Psoas muscle (tissue), 8 donors: Measurements from ENCODE around the gene PRKN. TPM values are rescaled to one million over a fixed set of nuclear protein-coding genes. Genes with fewer than 3 reads are reported as not detected.
A peak's percentile ranks its signal among the peaks of the same experiment; 100 is the strongest.
"Not testable (repeated sequence)": the region's sequence is repeated elsewhere in the genome, so short reads cannot be mapped to it uniquely, and the experiment has no call there.

ENCODE experiments used
- ATAC-seq, 4 donors: fragments of 200-7000 bp; cut with Tn5 transposase; one replicate each; pipeline ENCODE4 v1.9.1; 2020; ENCODE audit warnings: moderate library complexity in 3 of 4, mild to moderate bottlenecking in 2 of 4
- DNase-seq, 2 donors: peaks; one replicate each; pipeline ENCODE4 v3.0.0-alpha.2; 2020
- H3K27ac ChIP-seq: fragments of 200-600 bp; one replicate; pipeline ENCODE4 v1.8.0; 2022
- H3K27me3 ChIP-seq, 3 donors: fragments of 200-600 bp in 1 of 3; one replicate each; pipeline versions ENCODE4 v1.6.1 to v1.8.0; 2013 to 2022; ENCODE audit warnings: low read length in 2 of 3, mild to moderate bottlenecking in 2 of 3, moderate library complexity in 1 of 3; ENCODE audit not compliant: insufficient read depth in 3 of 3
- H3K36me3 ChIP-seq, 2 donors: fragments of 200-600 bp in 1 of 2; one replicate each; pipeline versions ENCODE4 v1.6.1 to v1.8.0; 2013 to 2022; ENCODE audit warnings: low read depth in 1 of 2, mild to moderate bottlenecking in 1 of 2, moderate library complexity in 1 of 2; ENCODE audit not compliant: insufficient read depth in 1 of 2
- H3K4me1 ChIP-seq: fragments of 200-600 bp; one replicate; pipeline ENCODE4 v1.8.0; 2022
- H3K4me3 ChIP-seq: fragments of 200-600 bp; one replicate; pipeline ENCODE4 v1.8.0; 2022; ENCODE audit warnings: mild to moderate bottlenecking
- H3K9me3 ChIP-seq: fragments of 200-600 bp; one replicate; pipeline ENCODE4 v1.8.0; 2022
- WGBS, 3 donors: extraction: QIAGEN DNeasy Blood & Tissue Kit; methylation state at CpG; one replicate each; pipeline versions ENCODE4 v1.1.6 to v1.1.7; 2013; 5-methylcytosine and 5-hydroxymethylcytosine counted together
- intact Hi-C, 2 donors: fragments of 100-400 bp; cut with DNase I; formaldehyde crosslinking; loops; one replicate each; pipeline versions ENCODE4 v1.11.0 to v1.14.2; 2022
- polyA plus RNA-seq, 3 donors: library from polyadenylated mRNA; stranded (reverse); fragments of 200-250 nt; gene quantifications; one replicate each; pipeline ENCODE4 v1.2.3, GENCODE V29; 2013
- total RNA-seq, 4 donors: library from RNA; stranded (reverse); fragmentation: NEBNext Ultra II Directional in 2 of 4; extraction: Animal tissue kit (Norgen Biotek cat#: 25700) in 2 of 4; gene quantifications; one replicate each; pipeline versions ENCODE4 v1.2.1 to v1.2.4, GENCODE V29; 2021 to 2023
- TF ChIP-seq, protein P1 (sequence below): fragments of 200-600 bp; IDR thresholded peaks from one replicate; pipeline ENCODE4 v1.8.0; 2022; ENCODE audit warnings: antibody characterized with exemption
- donor health status: healthy with polysubstance abuse.
- donor health status: DM: no; HTN: no; CAD: no; lungs with moderate emphysema.
- donor health status: Bipolar disorder and iron deficiency.
- donor health status: healthy.
- donor health status: DM: yes; HTN: yes; CAD: no.
- donor health status: DM: no; HTN: no; CAD: no.
- donor health status: DM: no; HTN: no; CAD: no.
- donor health status: DM: yes; HTN: yes; CAD: no.

PRKN gene
- total and polyA plus RNA-seq, 7 donors, result 1.5 to 19.5 (median 11.7) TPM

- peaks cover 2% of the 10 kb centered on the region for H3K9me3 ChIP-seq
- WGBS, 3 donors, result 71 to 81% (median 80%) methylated on average over 4 of the region's 4 CpGs
- H3K27ac ChIP-seq, result no peak overlapping the region
- ATAC-seq (no peak), DNase-seq (no peak)
- H3K27me3 ChIP-seq, result no peaks in the 10 kb centered on the region
- no peak overlapping the region for H3K4me3 ChIP-seq
- TF ChIP-seq, protein P1, sequence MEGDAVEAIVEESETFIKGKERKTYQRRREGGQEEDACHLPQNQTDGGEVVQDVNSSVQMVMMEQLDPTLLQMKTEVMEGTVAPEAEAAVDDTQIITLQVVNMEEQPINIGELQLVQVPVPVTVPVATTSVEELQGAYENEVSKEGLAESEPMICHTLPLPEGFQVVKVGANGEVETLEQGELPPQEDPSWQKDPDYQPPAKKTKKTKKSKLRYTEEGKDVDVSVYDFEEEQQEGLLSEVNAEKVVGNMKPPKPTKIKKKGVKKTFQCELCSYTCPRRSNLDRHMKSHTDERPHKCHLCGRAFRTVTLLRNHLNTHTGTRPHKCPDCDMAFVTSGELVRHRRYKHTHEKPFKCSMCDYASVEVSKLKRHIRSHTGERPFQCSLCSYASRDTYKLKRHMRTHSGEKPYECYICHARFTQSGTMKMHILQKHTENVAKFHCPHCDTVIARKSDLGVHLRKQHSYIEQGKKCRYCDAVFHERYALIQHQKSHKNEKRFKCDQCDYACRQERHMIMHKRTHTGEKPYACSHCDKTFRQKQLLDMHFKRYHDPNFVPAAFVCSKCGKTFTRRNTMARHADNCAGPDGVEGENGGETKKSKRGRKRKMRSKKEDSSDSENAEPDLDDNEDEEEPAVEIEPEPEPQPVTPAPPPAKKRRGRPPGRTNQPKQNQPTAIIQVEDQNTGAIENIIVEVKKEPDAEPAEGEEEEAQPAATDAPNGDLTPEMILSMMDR, result no peak
- no peaks in the 10 kb centered on the region for H3K36me3 ChIP-seq
- intact Hi-C loops, result no loop called here
- H3K4me1 ChIP-seq, result no peaks in the 10 kb centered on the region
Observed at GRCh38 chr6:162404951-162405350, 322.6 kb downstream of the PRKN start.

DNA sequence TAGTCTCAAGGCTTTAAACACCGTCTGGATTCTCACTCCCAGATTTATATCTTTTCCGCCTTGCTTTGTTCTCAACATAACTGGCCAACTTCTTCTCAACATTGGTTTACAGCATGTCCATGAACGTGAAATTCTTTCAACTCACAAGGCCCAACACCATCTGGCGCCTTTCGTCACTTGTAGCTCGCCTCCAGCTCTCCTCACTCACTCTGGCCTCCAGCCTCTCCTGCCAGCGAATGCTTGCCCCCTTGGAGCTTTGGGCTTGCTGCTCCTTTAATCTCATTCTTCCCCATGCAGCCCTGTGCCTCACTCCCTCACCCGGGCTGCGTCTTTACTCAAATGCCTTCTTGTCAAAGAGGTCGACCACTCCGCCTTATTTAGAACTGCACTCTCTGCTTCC, 324.5 kb downstream of the PRKN start:
- Histone ChIP-seq H3K27me3 (no peaks in the 10 kb centered on the region), H3K4me1 (no peaks in the 10 kb centered on the region)
- no peak for ATAC-seq

GRCh38 chr6:162395181-162395580, 332.4 kb downstream of the PRKN start:
- ATAC-seq (no peak), DNase-seq (no peak)
- 92 to 100% (median 93%) methylated on average over 2 of the region's 2 CpGs for WGBS, 3 donors
- Histone ChIP-seq H3K27ac (no peak overlapping the region), H3K27me3 (no peaks in the 10 kb centered on the region), H3K9me3 (peaks cover 5% of the 10 kb centered on the region), H3K4me3 (no peak overlapping the region), H3K36me3 (no peaks in the 10 kb centered on the region), H3K4me1 (no peaks in the 10 kb centered on the region)
- intact Hi-C loops, result no loop called here
- TF ChIP-seq, protein P1, result no peak

More for the DNA sequence above, 324.5 kb downstream of the PRKN start:
- Histone ChIP-seq H3K9me3 (peaks cover 5% of the 10 kb centered on the region), H3K4me3 (no peak overlapping the region), H3K27ac (no peak overlapping the region), H3K36me3 (no peaks in the 10 kb centered on the region)
- WGBS, 3 donors, result 91 to 92% (median 92%) methylated on average over 11 of the region's 11 CpGs
- intact Hi-C loops, result no loop called here
- TF ChIP-seq, protein P1, result no peak
- DNase-seq, result no peak

GRCh38 chr6:162390961-162391811, 336.4 kb downstream of the PRKN start:
- peak in 1 of 4 donors; percentile 23 for ATAC-seq

DNA sequence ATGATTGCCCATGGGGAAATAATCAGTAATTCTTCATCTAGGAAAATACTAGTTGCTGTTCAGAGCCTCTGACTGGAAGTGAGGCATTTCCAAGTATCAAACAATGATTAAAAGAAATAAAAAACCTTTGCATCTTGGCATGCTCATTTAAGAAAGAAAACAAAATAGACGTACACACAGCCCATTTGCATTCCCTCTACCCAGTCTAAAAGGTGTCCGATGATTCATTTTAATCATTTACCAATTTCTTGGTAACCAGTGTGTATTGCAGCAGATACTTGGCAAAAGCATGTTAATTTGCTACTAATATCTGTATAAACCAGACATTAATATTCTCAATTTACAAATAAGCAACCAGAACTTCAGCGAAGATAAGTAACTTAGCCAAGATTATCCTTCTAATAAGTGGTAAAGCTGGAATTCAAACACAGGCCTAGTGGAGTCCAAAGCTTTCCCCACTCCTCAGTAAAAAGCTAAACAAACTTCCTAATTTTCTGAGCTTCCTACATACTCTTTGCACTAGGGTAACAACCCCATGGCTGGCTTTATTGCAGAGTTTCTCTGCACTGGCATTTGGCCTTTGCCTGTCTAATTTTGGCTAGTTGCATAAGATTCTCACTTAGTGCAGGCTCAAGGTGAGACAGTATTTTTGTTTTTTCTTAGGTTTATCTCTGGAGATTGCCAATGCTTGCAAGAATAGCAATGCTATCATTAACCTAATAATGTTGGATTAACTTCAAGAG, 338.1 kb downstream of the PRKN start:
- no peaks in the 10 kb centered on the region for H3K9me3 ChIP-seq
- H3K4me3 ChIP-seq, result no peak overlapping the region
- H3K27me3 ChIP-seq, result no peaks in the 10 kb centered on the region
- ATAC-seq (no peak), DNase-seq (no peak)
- WGBS, 3 donors, result 85 to 91% (median 88%) methylated on average over 3 of the region's 3 CpGs
- peaks cover 10% of the 10 kb centered on the region for H3K4me1 ChIP-seq
- H3K36me3 ChIP-seq, result no peaks in the 10 kb centered on the region
- TF ChIP-seq, protein P1, result no peak
- no peak overlapping the region for H3K27ac ChIP-seq
- intact Hi-C loops, result no loop called here

More at GRCh38 chr6:162390961-162391811, 336.4 kb downstream of the PRKN start:
- H3K27ac ChIP-seq, H3K27me3 ChIP-seq, intact Hi-C loops, H3K9me3 ChIP-seq, DNase-seq, H3K36me3 ChIP-seq, H3K4me1 ChIP-seq: not testable (repeated sequence)
- H3K4me3 ChIP-seq, result peak overlapping the region; percentile 12
- WGBS, 3 donors, result 35 to 64% (median 52%) methylated on average over 25 of the region's 25 CpGs
